Hematopoietic multipotent progenitor cell treated with erythropoietin and hydrocortisone succinate and interleukin-3 and kit ligand, for 8 days (in vitro differentiated cells): ENCODE results near the gene PCDHGC3.

Experiments
- DNase-seq: peaks from one replicate; pipeline ENCODE4 v3.0.0-alpha.2; 2015

The PCDHGC3 gene

GRCh38 chr5:141485321-141486055 is 9.7 kb downstream of the PCDHGC3 start:
- no peak for DNase-seq

DNA sequence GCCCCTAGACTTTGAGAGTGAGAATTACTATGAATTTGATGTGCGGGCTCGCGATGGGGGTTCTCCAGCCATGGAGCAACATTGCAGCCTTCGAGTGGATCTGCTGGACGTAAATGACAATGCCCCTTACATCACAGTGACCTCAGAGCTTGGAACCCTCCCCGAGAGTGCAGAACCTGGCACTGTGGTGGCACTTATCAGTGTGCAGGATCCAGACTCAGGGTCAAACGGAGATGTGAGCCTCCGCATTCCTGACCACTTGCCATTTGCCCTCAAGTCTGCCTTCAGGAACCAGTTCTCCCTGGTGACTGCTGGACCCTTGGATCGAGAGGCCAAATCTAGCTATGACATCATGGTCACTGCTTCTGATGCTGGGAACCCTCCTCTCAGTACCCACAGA is 10.3 kb downstream of the PCDHGC3 start:
- DNase-seq, result no peak

GRCh38 chr5:141487131-141487530 is 11.4 kb downstream of the PCDHGC3 start:
- no peak for DNase-seq

DNA sequence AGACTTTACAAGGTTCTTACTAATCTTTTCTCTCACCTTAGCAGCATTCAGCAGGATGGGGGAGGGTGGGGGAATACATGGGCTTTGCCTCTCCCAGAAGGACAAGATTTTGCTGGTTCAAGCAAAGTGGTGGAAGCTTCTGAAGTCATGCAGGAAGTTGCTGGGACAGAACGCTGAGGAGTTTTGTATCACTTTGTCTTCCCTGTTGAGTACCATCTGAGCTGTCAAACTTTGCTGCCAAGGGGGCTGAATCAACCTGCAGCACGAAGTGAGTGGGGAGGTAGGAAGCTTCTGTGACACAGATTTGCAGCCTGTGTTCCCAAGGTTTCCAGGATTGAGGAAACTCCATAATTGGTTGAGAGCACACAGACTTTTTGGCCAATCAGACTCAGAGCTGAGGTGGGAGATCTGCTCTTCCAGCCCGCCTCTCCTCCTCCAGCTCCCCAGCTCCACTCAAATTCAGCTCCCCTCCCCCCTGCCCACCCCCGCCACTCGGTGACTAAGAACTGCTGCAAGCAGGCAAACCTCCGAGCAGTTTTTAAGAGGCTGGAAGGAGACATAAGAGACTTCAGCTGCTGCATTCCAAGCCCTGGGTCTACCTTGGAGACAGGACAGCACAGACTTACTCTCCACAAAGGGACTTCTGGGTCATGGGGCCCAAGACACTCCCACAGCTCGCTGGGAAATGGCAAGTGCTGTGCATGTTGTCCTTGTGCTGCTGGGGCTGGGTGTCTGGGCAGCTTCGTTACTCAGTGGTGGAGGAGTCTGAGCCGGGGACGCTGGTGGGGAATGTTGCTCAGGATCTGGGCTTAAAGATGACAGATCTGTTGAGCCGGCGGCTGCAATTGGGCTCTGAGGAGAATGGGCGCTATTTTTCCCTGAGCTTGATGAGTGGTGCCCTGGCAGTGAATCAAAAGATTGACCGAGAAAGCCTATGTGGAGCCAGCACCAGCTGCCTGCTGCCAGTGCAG is 13.1 kb downstream of the PCDHGC3 start, which contains the start of gene PCDHGC5:
Gene PCDHGC5 (plus strand): TSS at position 491 of the 971 bp plus-strand sequence. CDS start 160 bp downstream, at position 651.
- DNase-seq, result no peak

GRCh38 chr5:141489841-141490240 is 14.1 kb downstream of the PCDHGC3 start:
- DNase-seq, result no peak

DNA sequence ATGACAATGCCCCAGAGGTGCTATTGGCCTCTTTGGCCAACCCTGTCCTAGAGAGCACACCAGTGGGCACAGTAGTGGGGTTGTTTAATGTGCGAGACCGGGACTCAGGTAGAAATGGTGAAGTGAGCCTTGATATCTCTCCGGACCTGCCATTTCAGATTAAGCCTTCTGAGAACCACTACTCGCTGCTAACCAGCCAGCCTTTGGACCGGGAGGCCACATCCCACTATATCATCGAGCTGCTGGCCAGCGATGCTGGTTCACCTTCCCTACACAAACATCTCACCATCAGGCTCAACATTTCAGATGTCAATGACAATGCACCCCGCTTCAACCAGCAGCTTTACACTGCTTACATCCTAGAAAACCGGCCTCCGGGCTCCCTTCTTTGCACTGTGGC is 14.5 kb downstream of the PCDHGC3 start:
- no peak for DNase-seq

DNA sequence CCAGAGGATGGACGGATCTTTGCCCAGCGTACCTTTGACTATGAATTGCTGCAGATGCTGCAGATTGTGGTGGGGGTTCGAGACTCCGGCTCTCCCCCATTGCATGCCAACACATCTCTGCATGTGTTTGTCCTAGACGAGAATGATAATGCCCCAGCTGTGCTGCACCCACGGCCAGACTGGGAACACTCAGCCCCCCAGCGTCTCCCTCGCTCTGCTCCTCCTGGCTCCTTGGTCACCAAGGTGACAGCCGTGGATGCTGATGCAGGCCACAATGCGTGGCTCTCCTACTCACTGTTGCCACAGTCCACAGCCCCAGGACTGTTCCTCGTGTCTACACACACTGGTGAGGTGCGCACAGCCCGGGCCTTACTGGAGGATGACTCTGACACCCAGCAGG is 15.0 kb downstream of the PCDHGC3 start:
- DNase-seq, result no peak

GRCh38 chr5:141491323-141492167 is 15.8 kb downstream of the PCDHGC3 start:
- no peak for DNase-seq

- DNase-seq, result no peak
These were observed 16.6 kb downstream of the PCDHGC3 start for GRCh38 chr5:141492168-141492885.

DNA sequence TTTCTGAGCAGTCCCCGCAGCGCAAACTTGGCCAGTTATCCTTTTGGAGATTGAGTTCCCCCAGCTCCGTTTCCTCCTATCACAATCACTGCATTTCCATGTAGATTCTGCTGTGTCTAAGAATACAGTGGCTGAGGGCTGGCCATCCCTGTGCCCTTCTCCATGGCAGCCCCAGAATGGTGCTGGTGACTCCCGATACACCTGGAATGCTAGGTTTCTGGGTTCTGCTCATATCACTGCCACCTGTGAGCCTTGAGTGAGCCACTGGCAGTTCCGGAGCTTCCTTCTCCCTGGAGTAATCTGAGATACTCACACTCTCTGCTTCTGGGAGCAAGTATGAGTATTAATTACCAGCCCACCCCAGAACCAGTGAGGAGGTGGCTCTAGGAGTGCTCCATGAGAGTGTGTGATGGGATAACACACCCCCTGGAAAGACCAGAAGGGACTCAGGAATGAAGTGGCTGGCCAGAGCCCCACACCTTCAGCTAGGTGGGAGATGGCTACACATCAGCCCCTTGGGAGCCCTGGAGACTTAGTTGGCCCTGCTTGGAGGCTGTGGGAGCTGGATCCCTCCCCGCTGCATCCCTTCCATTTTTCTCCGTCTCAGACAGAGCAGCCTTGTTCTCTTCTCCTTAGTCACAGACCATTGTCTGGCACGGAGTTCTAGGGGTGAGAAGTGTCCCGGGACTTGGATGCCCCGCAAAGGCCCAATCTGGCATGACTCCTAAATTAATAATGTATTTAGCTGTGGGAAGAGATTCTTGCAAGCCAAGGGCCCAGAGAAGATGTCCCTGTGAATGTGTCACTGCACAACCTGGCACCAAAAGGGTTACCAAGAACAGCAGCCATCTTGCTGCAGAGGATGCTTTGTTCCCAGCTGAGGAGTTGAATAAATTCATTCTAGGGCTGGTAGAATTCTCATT is 18.0 kb downstream of the PCDHGC3 start:
- DNase-seq, result no peak

DNA sequence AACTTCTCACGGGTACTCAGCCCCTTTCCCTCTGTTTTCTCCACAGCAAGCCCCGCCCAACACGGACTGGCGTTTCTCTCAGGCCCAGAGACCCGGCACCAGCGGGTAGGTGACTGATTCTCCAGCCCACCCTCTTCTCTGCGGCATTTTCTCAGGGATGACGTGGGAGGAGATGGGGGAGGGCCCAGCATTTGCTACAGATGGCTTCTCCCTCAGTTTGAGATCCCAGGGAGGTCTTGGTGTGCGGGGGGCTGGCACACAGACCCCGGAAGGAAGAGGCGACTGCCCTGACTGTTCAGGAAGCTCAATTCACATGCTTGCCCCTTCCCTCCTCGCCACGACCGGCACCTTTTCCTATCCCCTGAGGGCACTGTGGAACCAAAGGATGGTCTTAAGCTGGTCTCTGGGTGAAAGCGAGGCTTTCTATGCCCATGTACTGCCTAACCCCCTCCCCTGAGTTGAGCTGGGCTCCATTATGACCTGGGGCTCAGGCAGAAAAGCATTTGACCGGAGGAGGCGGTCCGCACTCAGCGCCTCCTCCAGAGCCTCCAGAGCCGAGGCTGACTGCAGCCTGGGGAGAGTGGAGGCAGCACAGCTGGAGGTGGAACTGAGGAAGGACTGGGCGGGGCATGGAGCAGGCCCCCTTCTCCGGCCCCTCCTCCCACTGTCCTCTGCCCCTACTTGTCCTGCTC is 19.1 kb downstream of the PCDHGC3 start:
- DNase-seq, result no peak

DNA sequence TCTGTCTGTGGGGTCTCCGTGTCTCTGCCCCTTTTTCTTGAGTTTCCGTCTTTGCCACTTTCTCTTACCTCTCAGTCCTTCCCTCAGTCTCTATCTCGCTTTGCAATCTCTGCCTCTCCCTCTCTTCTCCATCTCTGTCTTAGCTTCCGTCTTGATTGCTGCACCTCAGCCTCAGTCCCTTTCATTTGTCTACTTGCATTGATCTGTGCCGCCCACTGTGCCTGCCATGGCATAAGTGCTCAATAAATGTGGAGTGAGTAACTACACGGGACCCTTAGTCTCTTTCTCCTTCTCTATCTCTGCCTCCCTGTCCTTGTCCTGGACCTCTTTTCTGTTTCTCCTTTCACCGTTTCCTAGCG is 19.7 kb downstream of the PCDHGC3 start:
- no peak for DNase-seq

GRCh38 chr5:141496038-141496437 is 20.3 kb downstream of the PCDHGC3 start:
- no peak for DNase-seq

DNA sequence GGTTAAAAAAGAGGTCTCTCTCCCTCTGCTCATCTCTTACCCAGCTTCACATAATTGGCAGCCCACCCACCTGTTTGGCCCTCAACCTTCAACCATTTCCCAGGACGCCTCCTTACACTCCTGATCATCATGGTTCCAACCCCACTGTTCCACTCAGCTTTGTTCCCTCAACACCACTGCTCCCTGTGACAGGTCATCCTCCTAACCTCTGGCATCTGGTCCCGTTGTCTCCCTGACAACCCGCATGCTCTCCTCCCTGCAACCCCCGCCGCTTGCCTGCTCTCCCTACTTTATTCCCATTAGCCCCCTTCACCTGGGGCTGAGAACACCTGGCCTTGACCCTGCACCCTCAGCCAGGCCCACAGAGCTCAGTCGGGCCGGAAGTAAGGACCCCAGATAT is 26.0 kb downstream of the PCDHGC3 start:
- DNase-seq, result no peak

DNA sequence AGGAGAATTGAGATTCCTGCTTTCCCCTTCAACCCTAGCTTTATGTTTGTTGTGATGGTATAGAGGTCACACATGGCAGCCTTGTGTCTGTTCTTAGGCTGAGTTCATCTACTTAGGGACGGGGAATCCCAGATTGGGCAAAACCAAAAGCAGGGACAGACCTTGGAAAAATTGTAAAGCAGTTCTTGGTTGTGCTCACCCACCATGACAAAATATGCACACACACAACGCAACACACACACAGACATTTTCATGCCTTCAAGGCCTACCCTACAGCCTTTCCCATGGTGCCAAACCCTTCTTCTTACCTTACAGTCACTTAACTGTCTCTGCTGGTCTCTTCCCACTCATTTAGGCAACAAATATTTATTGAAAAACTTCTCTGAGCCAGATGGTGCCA is 27.9 kb downstream of the PCDHGC3 start:
- DNase-seq, result no peak

DNA sequence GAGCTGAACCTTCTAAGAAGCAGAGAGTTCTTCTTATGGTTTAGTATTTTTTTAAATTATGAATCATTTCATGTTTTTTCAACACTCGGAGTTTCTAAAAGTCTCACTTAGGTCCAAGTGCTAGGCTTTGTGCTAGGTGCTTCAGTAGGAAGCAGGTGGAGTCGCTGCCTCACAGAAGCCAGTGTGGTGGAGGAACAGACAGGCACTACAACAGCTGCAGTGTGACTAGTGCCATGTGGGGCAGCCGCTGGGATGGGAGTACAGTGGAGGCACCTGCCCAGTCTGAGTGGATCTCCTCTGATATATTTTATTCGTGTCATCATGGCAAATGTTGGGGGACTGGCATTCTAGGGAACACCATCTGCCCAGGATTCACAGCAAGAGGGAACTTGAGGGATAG is 28.4 kb downstream of the PCDHGC3 start:
- DNase-seq, result no peak

DNA sequence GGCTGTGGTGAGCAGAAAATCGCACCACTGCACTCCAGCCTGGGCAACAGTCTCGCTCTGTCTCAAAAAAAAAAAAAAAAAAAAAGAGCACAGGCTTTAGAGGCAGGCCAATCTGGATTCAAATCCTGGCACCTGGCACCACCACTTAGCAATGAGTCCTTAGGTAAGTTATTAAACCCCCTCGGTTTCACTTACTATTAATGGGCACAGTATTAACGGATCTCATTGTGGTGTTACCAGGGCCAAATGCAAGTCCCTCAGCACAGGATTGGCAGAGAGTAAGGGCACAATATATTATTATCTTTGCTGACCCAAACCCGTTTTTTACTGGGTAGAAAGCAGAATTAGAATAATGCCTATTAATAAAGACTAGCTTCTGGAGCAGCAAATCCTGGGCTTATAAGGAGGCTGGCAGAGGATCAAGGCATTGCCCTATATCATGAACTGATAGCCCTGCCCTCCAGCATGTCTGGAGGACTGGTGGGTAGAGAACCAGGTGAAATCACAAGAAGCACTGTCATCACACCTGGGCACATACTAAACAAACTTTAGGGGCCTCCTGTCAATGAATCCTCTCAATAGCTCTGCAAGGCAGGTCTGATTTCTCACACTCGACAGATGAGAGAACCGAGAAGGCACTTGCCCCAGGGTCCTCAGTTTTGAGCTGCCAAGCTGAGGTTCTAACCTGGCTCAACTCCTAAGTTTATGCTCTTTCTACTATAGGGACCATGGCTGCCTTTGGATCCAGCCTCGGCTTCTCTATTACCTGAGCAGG is 30.8 kb downstream of the PCDHGC3 start:
- no peak for DNase-seq

GRCh38 chr5:141507387-141508091 is 31.8 kb downstream of the PCDHGC3 start:
- no peak for DNase-seq

DNA sequence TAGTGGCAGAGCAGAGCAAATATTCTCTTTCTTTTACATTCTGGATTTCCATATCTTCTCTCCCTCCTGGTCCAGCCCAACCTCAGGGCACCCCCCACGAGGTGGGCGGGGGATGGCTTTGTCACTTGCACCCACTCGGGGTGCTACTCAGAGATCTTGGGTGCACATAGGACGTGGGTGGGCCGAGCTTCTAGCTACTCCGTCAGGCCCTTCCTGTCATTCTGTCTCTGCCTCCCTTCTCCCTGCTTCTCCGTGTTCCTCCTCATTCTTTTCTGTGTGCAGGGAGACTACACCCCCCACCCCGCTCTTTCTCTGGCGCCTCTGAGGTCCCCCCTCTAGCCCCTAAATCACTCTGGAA is 32.7 kb downstream of the PCDHGC3 start:
- DNase-seq, result no peak
